HepG2 (cell line): ENCODE results near the gene RAD54L. TPM values are rescaled to one million over a fixed set of nuclear protein-coding genes. Genes with fewer than 3 reads are reported as not detected.

Experiments
- AHR ChIP-seq: IDR thresholded peaks from 2 replicates; pipeline ENCODE4 v1.6.1; 2018; ENCODE audit warnings: missing genetic modification reagents, missing compliant biosample characterization
- HCFC1 ChIP-seq: fragments of 150-350 bp; IDR thresholded peaks from 2 replicates; pipeline ENCODE4 v1.6.1; 2014; ENCODE audit warnings: low read depth, low read length
- MATR3 ChIP-seq: sonication (generic); formaldehyde crosslinking; IDR thresholded peaks from 2 replicates; pipeline ENCODE4 v1.4.0; 2020; ENCODE audit warnings: missing genetic modification reagents
- NFKB2 ChIP-seq: sonication (generic); formaldehyde crosslinking; IDR thresholded peaks from 2 replicates; pipeline ENCODE4 v1.4.0; 2020; ENCODE audit warnings: missing genetic modification reagents, borderline replicate concordance
- PHF20 ChIP-seq: sonication (generic); formaldehyde crosslinking; IDR thresholded peaks from 2 replicates; pipeline ENCODE4 v1.5.0; 2020; ENCODE audit warnings: mild to moderate bottlenecking, missing genetic modification reagents
- REL ChIP-seq: sonication (generic); formaldehyde crosslinking; conservative IDR thresholded peaks from 2 replicates; pipeline ENCODE4 v1.8.0; 2022; ENCODE audit warnings: mild to moderate bottlenecking, missing genetic modification reagents, moderate library complexity
- SOX6 ChIP-seq, 2 experiments: fragments of 450-650 bp in 1 of 2; sonication (generic) in 1 of 2; formaldehyde crosslinking in 1 of 2; IDR thresholded peaks; 2 replicates each; pipeline versions ENCODE4 v1.4.0 to v1.6.1; 2017 to 2020; ENCODE audit warnings: antibody characterized with exemption in 1 of 2, mild to moderate bottlenecking in 1 of 2, missing genetic modification reagents in 1 of 2
- SUZ12 ChIP-seq: fragments of 150-350 bp; IDR thresholded peaks from 2 replicates; pipeline ENCODE4 v1.6.1; 2014; ENCODE audit warnings: low read depth, low read length
- THRA ChIP-seq: sonication (generic); formaldehyde crosslinking; IDR thresholded peaks from 2 replicates; pipeline ENCODE4 v1.4.0; 2020; ENCODE audit warnings: missing genetic modification reagents, borderline replicate concordance
- U2AF1 ChIP-seq: fragments of 200-400 bp; formaldehyde crosslinking; optimal IDR thresholded peaks from 2 replicates; pipeline ENCODE3; 2017; ENCODE audit warnings: mild to moderate bottlenecking, low read depth, low read length
- ZNF468 ChIP-seq: sonication (generic); formaldehyde crosslinking; IDR thresholded peaks from 2 replicates; pipeline ENCODE4 v1.8.0; 2022; ENCODE audit warnings: mild to moderate bottlenecking, moderate library complexity, missing genetic modification reagents
- ZNF530 ChIP-seq: sonication (generic); formaldehyde crosslinking; IDR thresholded peaks from 2 replicates; pipeline ENCODE4 v1.5.0; 2020; ENCODE audit warnings: low read depth, mild to moderate bottlenecking, missing genetic modification reagents
- ZNF747 ChIP-seq: sonication (generic); formaldehyde crosslinking; IDR thresholded peaks from 2 replicates; pipeline ENCODE4 v1.8.1; 2023; ENCODE audit warnings: missing genetic modification reagents, mild to moderate bottlenecking, borderline replicate concordance
- ZNF772 ChIP-seq: sonication (generic); formaldehyde crosslinking; IDR thresholded peaks from 2 replicates; pipeline ENCODE4 v1.5.0; 2020; ENCODE audit warnings: mild to moderate bottlenecking, missing genetic modification reagents
- ZNF883 ChIP-seq: sonication (generic); formaldehyde crosslinking; IDR thresholded peaks from 2 replicates; pipeline ENCODE4 v1.5.1; 2020; ENCODE audit warnings: mild to moderate bottlenecking, missing genetic modification reagents; ENCODE audit errors: not compliant biosample characterization
- polyA plus RNA-seq, 8 experiments: library from polyadenylated mRNA; depleted of rRNA in 3 of 8; stranded (reverse) in 7 of 8; unstranded in 1 of 8; fragments of >200 nt; fragmentation: Illumina TruSeq in 4 of 8; extraction: Trizol in 4 of 8; gene quantifications; 2 replicates each; pipeline versions ENCODE4 v1.2.1 to v1.2.3, GENCODE V29; 2011 to 2016; ENCODE audit warnings: low read depth in 4 of 8, missing spikeins in 1 of 8, mixed read lengths in 1 of 8; ENCODE audit not compliant: insufficient read depth in 1 of 8
- total RNA-seq, 5 experiments: library from RNA; depleted of rRNA; stranded (reverse); fragments of >200 nt; fragmentation: Illumina TruSeq; extraction: Trizol; gene quantifications; 2 replicates each; pipeline ENCODE4 v1.2.3, GENCODE V29; 2016; ENCODE audit warnings: low read depth in 1 of 5
- TF ChIP-seq, protein P1 (sequence below): IDR thresholded peaks from 2 replicates; pipeline ENCODE4 v1.4.0; 2020; ENCODE audit warnings: mild to moderate bottlenecking, missing genetic modification reagents
- TF ChIP-seq, protein P2 (sequence below): conservative IDR thresholded peaks from 2 replicates; pipeline ENCODE4 v1.6.1; 2018; ENCODE audit warnings: missing genetic modification reagents
- TF ChIP-seq, protein P3 (sequence below): sonication (generic); formaldehyde crosslinking; IDR thresholded peaks from 2 replicates; pipeline ENCODE4 v1.4.0; 2020; ENCODE audit warnings: missing genetic modification reagents; ENCODE audit errors: not compliant biosample characterization
- TF ChIP-seq, protein P4 (sequence below): sonication (generic); formaldehyde crosslinking; IDR thresholded peaks from 2 replicates; pipeline ENCODE4 v1.5.1; 2020; ENCODE audit warnings: missing genetic modification reagents, mild to moderate bottlenecking, borderline replicate concordance

The RAD54L gene
- total and polyA plus RNA-seq, 2 of the 13 experiments (the other 11 are each of a cell fraction or from before 2014, with no cell fraction given) = 10.2 to 30.0 TPM

- TF ChIP-seq, protein P1, sequence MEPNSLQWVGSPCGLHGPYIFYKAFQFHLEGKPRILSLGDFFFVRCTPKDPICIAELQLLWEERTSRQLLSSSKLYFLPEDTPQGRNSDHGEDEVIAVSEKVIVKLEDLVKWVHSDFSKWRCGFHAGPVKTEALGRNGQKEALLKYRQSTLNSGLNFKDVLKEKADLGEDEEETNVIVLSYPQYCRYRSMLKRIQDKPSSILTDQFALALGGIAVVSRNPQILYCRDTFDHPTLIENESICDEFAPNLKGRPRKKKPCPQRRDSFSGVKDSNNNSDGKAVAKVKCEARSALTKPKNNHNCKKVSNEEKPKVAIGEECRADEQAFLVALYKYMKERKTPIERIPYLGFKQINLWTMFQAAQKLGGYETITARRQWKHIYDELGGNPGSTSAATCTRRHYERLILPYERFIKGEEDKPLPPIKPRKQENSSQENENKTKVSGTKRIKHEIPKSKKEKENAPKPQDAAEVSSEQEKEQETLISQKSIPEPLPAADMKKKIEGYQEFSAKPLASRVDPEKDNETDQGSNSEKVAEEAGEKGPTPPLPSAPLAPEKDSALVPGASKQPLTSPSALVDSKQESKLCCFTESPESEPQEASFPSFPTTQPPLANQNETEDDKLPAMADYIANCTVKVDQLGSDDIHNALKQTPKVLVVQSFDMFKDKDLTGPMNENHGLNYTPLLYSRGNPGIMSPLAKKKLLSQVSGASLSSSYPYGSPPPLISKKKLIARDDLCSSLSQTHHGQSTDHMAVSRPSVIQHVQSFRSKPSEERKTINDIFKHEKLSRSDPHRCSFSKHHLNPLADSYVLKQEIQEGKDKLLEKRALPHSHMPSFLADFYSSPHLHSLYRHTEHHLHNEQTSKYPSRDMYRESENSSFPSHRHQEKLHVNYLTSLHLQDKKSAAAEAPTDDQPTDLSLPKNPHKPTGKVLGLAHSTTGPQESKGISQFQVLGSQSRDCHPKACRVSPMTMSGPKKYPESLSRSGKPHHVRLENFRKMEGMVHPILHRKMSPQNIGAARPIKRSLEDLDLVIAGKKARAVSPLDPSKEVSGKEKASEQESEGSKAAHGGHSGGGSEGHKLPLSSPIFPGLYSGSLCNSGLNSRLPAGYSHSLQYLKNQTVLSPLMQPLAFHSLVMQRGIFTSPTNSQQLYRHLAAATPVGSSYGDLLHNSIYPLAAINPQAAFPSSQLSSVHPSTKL = no peak
- TF ChIP-seq, protein P2, sequence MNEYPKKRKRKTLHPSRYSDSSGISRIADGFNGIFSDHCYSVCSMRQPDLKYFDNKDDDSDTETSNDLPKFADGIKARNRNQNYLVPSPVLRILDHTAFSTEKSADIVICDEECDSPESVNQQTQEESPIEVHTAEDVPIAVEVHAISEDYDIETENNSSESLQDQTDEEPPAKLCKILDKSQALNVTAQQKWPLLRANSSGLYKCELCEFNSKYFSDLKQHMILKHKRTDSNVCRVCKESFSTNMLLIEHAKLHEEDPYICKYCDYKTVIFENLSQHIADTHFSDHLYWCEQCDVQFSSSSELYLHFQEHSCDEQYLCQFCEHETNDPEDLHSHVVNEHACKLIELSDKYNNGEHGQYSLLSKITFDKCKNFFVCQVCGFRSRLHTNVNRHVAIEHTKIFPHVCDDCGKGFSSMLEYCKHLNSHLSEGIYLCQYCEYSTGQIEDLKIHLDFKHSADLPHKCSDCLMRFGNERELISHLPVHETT (CRISPR knock-in tag) = no peak; the same call in 1 of the 2 replicates
- TF ChIP-seq NFKB2 (CRISPR knock-in tag) (peak; percentile 30; the same call in 1 of the 2 replicates), SUZ12 (no peak), ZNF772 (CRISPR knock-in tag) (peak; percentile 50), AHR (CRISPR knock-in tag) (0 out of 2 replicates have a peak, but pooled peaks have one; percentile 4), ZNF747 (no peak), REL (no peak; the same call in 1 of the 2 replicates), SOX6 (IDR thresholded peaks at IDR 0.05) (no peak), SOX6 (CRISPR knock-in tag; IDR thresholded peaks at IDR 0.05) (no peak), PHF20 (CRISPR knock-in tag) (no peak; the same call in none of the 2 replicates), HCFC1 (no peak), ZNF468 (CRISPR knock-in tag) (peak; percentile 90), ZNF530 (no peak), MATR3 (no peak), THRA (CRISPR knock-in tag) (no peak), U2AF1 (peak; percentile 51), ZNF883 (CRISPR knock-in tag) (peak; percentile 70)
- TF ChIP-seq, protein P3, sequence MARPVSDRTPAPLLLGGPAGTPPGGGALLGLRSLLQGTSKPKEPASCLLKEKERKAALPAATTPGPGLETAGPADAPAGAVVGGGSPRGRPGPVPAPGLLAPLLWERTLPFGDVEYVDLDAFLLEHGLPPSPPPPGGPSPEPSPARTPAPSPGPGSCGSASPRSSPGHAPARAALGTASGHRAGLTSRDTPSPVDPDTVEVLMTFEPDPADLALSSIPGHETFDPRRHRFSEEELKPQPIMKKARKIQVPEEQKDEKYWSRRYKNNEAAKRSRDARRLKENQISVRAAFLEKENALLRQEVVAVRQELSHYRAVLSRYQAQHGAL (CRISPR knock-in tag) = peak; percentile 5
- TF ChIP-seq, protein P4, sequence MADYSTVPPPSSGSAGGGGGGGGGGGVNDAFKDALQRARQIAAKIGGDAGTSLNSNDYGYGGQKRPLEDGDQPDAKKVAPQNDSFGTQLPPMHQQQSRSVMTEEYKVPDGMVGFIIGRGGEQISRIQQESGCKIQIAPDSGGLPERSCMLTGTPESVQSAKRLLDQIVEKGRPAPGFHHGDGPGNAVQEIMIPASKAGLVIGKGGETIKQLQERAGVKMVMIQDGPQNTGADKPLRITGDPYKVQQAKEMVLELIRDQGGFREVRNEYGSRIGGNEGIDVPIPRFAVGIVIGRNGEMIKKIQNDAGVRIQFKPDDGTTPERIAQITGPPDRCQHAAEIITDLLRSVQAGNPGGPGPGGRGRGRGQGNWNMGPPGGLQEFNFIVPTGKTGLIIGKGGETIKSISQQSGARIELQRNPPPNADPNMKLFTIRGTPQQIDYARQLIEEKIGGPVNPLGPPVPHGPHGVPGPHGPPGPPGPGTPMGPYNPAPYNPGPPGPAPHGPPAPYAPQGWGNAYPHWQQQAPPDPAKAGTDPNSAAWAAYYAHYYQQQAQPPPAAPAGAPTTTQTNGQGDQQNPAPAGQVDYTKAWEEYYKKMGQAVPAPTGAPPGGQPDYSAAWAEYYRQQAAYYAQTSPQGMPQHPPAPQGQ (CRISPR knock-in tag) = no peak
Observed at GRCh38 chr1:46301808-46302640, 54.5 kb downstream of the RAD54L start (continued).
